ENCODE results near the gene SERPINB3. TPM values are rescaled to one million over a fixed set of nuclear protein-coding genes. Genes with fewer than 3 reads are reported as not detected.
"Not testable (repeated sequence)": the region's sequence is repeated elsewhere in the genome, so short reads cannot be mapped to it uniquely, and the experiment has no call there.

The SERPINB3 gene
- not detected in 2 replicates for total RNA-seq (2021)
- Bru-seq, nascent RNA = not detected
- BruChase-seq, experiment 1, labeled RNA remaining after a 2-hour chase = not detected
- BruChase-seq, experiment 2, labeled RNA remaining after a 6-hour chase = percentile 18 among the genes with signal in this experiment
- long read RNA-seq = 0 reads

GRCh38 chr18:63661750-63662149 lies at the start of gene SERPINB3:
TSS of gene SERPINB3 (minus strand) at chr18:63661893. CDS start at chr18:63661216, 677 bp downstream.
- H4K20me1 ChIP-seq (ENCODE audit: insufficient read depth); H3K9me3 ChIP-seq (ENCODE audit: insufficient read depth, low read depth); H3F3A ChIP-seq (ENCODE audit: insufficient read depth, low read depth); H2AFZ ChIP-seq; CTCF ChIA-PET; H3K36me3 ChIP-seq (ENCODE audit: low read depth); H3K9me2 ChIP-seq (ENCODE audit: insufficient read depth); H3K27me3 ChIP-seq (ENCODE audit: insufficient read depth, low read depth); H3K27ac ChIP-seq; BruUV-seq (replicated peaks); H3K4me2 ChIP-seq; POLR2A ChIA-PET (ENCODE audit: unreplicated experiment); H3K79me2 ChIP-seq (ENCODE audit: low read depth); intact Hi-C loops (cut with micrococcal nuclease; ENCODE audit: unreplicated experiment); H3K4me3 ChIP-seq: not testable (repeated sequence)
- DNase-seq = peak in 1 of 2 experiments; percentile 38
- peaks cover 14% of the 10 kb centered on the region; the same call in 1 of the 2 replicates for H3K4me1 ChIP-seq (replicated peaks; ENCODE audit: insufficient read depth)

GRCh38 chr18:63708650-63709049 lies 47.0 kb upstream of the SERPINB3 start:
- Histone ChIP-seq H2AFZ (no peak overlapping the region), H3K36me3 (ENCODE audit: low read depth) (no peaks in the 10 kb centered on the region), H3K27ac (no peak overlapping the region), H3K4me2 (no peak overlapping the region), H3K9me3 (ENCODE audit: insufficient read depth, low read depth) (no peaks in the 10 kb centered on the region), H3K27me3 (ENCODE audit: insufficient read depth, low read depth) (no peaks in the 10 kb centered on the region), H3K79me2 (ENCODE audit: low read depth) (no peaks in the 10 kb centered on the region), H3K9me2 (ENCODE audit: insufficient read depth) (no peaks in the 10 kb centered on the region), H3F3A (ENCODE audit: insufficient read depth, low read depth) (no peaks in the 10 kb centered on the region), H3K4me1 (replicated peaks; ENCODE audit: insufficient read depth) (no peaks in the 10 kb centered on the region), H3K4me3 (no peak overlapping the region), H4K20me1 (ENCODE audit: insufficient read depth) (no peaks in the 10 kb centered on the region)
- no peak for TF ChIP-seq EZH2 (IDR thresholded peaks at IDR 0.05; ENCODE audit: low read depth)
- TF ChIP-seq CTCF (conservative IDR thresholded peaks at IDR 0.05) = no peak
- no TSS peak for BruUV-seq (replicated peaks)
- POLR2A ChIA-PET (ENCODE audit: unreplicated experiment) = no interaction called here
- intact Hi-C loops (cut with micrococcal nuclease; ENCODE audit: unreplicated experiment) = no loop called here
- CTCF ChIA-PET = no interaction called here
- DNase-seq = no peak

GRCh38 chr18:63707816-63708215 lies 46.1 kb upstream of the SERPINB3 start:
- BruUV-seq (replicated peaks) = no TSS peak
- intact Hi-C loops (cut with micrococcal nuclease; ENCODE audit: unreplicated experiment) = no loop called here
- Histone ChIP-seq H2AFZ (no peak overlapping the region), H3K9me3 (ENCODE audit: insufficient read depth, low read depth) (no peaks in the 10 kb centered on the region), H3K4me1 (replicated peaks; ENCODE audit: insufficient read depth) (no peaks in the 10 kb centered on the region), H3K4me2 (no peak overlapping the region), H3K27me3 (ENCODE audit: insufficient read depth, low read depth) (no peaks in the 10 kb centered on the region), H3K27ac (no peak overlapping the region), H3F3A (ENCODE audit: insufficient read depth, low read depth) (no peaks in the 10 kb centered on the region), H4K20me1 (ENCODE audit: insufficient read depth) (no peaks in the 10 kb centered on the region), H3K36me3 (ENCODE audit: low read depth) (no peaks in the 10 kb centered on the region), H3K4me3 (no peak overlapping the region), H3K79me2 (ENCODE audit: low read depth) (no peaks in the 10 kb centered on the region), H3K9me2 (ENCODE audit: insufficient read depth) (no peaks in the 10 kb centered on the region)
- no peak for TF ChIP-seq CTCF (conservative IDR thresholded peaks at IDR 0.05)
- no peak for TF ChIP-seq EZH2 (IDR thresholded peaks at IDR 0.05; ENCODE audit: low read depth)
- ChIA-PET CTCF (no interaction called here), POLR2A (ENCODE audit: unreplicated experiment) (no interaction called here)
- DNase-seq = no peak

- no peaks in the 10 kb centered on the region for H3K27me3 ChIP-seq (ENCODE audit: insufficient read depth, low read depth)
- no peak for DNase-seq
- H2AFZ ChIP-seq = peak overlapping the region; percentile 20; the same call in 1 of the 2 replicates
- H3K4me2 ChIP-seq = no peak overlapping the region
- no peaks in the 10 kb centered on the region for H3K36me3 ChIP-seq (ENCODE audit: low read depth)
- H3K9me3 ChIP-seq (ENCODE audit: insufficient read depth, low read depth) = no peaks in the 10 kb centered on the region
- POLR2A ChIA-PET (ENCODE audit: unreplicated experiment) = no interaction called here
- TF ChIP-seq CTCF (conservative IDR thresholded peaks at IDR 0.05) (no peak), EZH2 (IDR thresholded peaks at IDR 0.05; ENCODE audit: low read depth) (no peak)
- no peak overlapping the region for H3K27ac ChIP-seq
- no peaks in the 10 kb centered on the region for H3F3A ChIP-seq (ENCODE audit: insufficient read depth, low read depth)
- CTCF ChIA-PET = no interaction called here
- no peaks in the 10 kb centered on the region for H3K4me1 ChIP-seq (replicated peaks; ENCODE audit: insufficient read depth)
- intact Hi-C loops (cut with micrococcal nuclease; ENCODE audit: unreplicated experiment) = no loop called here
- no peak overlapping the region for H3K4me3 ChIP-seq
- BruUV-seq (replicated peaks) = no TSS peak
- H4K20me1 ChIP-seq (ENCODE audit: insufficient read depth) = no peaks in the 10 kb centered on the region
- H3K79me2 ChIP-seq (ENCODE audit: low read depth) = no peaks in the 10 kb centered on the region
- H3K9me2 ChIP-seq (ENCODE audit: insufficient read depth) = no peaks in the 10 kb centered on the region
Measured at GRCh38 chr18:63705401-63705800, 43.7 kb upstream of the SERPINB3 start.
